GM18520 (cell line): ENCODE measurements around the gene EDC4.
"Not testable (repeated sequence)": the region's sequence is repeated elsewhere in the genome, so short reads cannot be mapped to it uniquely, and the experiment has no call there.

Experiments
- ATAC-seq: cut with Tn5 transposase; IDR thresholded peaks from one replicate; pipeline ENCODE4 v1.9.1; 2021; ENCODE audit not compliant: unreplicated experiment

Gene EDC4

GRCh38 chr16:67872631-67873434, at the start of gene EDC4:
Gene EDC4 (plus strand): TSS chr16:67873052. CDS start chr16:67873262, 210 bp downstream.
- peak; percentile 73 for ATAC-seq

GRCh38 chr16:67825119-67825518, 47.7 kb upstream of the EDC4 start:
- ATAC-seq, result no peak

- ATAC-seq, result no peak
Observed at GRCh38 chr16:67825906-67826305, 46.9 kb upstream of the EDC4 start.

GRCh38 chr16:67828651-67829050, 44.2 kb upstream of the EDC4 start:
- no peak for ATAC-seq

GRCh38 chr16:67833030-67833414, 39.8 kb upstream of the EDC4 start:
- ATAC-seq, result no peak

GRCh38 chr16:67833415-67834241, 39.2 kb upstream of the EDC4 start:
- peak; percentile 98 for ATAC-seq

GRCh38 chr16:67834242-67834614, 38.6 kb upstream of the EDC4 start:
- ATAC-seq, result no peak

GRCh38 chr16:67837190-67837589, 35.7 kb upstream of the EDC4 start:
- ATAC-seq, result not testable (repeated sequence)

GRCh38 chr16:67837811-67838210, 35.0 kb upstream of the EDC4 start:
- ATAC-seq, result no peak

- no peak for ATAC-seq
Observed at GRCh38 chr16:67841198-67841815, 31.5 kb upstream of the EDC4 start.

- peak; percentile 45 for ATAC-seq
Observed at GRCh38 chr16:67841816-67842508, 30.9 kb upstream of the EDC4 start, which contains the start of gene THAP11. Gene THAP11 (plus strand): TSS chr16:67842320. CDS start chr16:67842555, 235 bp downstream.

GRCh38 chr16:67842509-67843342, 30.1 kb upstream of the EDC4 start:
- peak; percentile 12 for ATAC-seq

- ATAC-seq, result no peak
Observed at GRCh38 chr16:67843343-67843765, 29.5 kb upstream of the EDC4 start.

- ATAC-seq, result no peak
Observed at GRCh38 chr16:67844497-67844896, 28.4 kb upstream of the EDC4 start.

- no peak for ATAC-seq
Observed at GRCh38 chr16:67845291-67846062, 27.4 kb upstream of the EDC4 start.

- no peak for ATAC-seq
Observed at GRCh38 chr16:67846063-67846319, 26.9 kb upstream of the EDC4 start.

GRCh38 chr16:67846320-67847063, 26.4 kb upstream of the EDC4 start, which contains the start of gene NUTF2:
Gene NUTF2 (plus strand): TSS chr16:67846933. CDS start chr16:67865131, 18,198 bp downstream.
- peak; percentile 42 for ATAC-seq

- peak; percentile 23 for ATAC-seq
Observed at GRCh38 chr16:67847064-67847861, 25.6 kb upstream of the EDC4 start, which contains the start of gene CENPT. Gene CENPT (minus strand): TSS chr16:67847693. CDS start chr16:67833859, 13,834 bp downstream.
